Astrocyte of the hippocampus (primary cell): ENCODE measurements around the gene CPED1.

Experiments
- DNase-seq: peaks from one replicate; pipeline ENCODE4 v3.0.0; 2011; ENCODE audit warnings: low read depth, low spot score

The CPED1 gene

GRCh38 chr7:120988591-120989256 lies at the start of gene CPED1:
Gene CPED1 (plus strand): TSS chr7:120988711. CDS start chr7:120989622, 911 bp downstream.
- peak; percentile 66 for DNase-seq

- DNase-seq: no peak
Observed at GRCh38 chr7:120939345-120939744, 49.2 kb upstream of the CPED1 start.

- peak; percentile 3 for DNase-seq
Observed at GRCh38 chr7:120941064-120941463, 47.4 kb upstream of the CPED1 start.

- no peak for DNase-seq
Observed at GRCh38 chr7:120941856-120942255, 46.7 kb upstream of the CPED1 start.

- no peak for DNase-seq
Observed at GRCh38 chr7:120942861-120943260, 45.6 kb upstream of the CPED1 start.

GRCh38 chr7:120944826-120945562 lies 43.5 kb upstream of the CPED1 start:
- DNase-seq: no peak

- no peak for DNase-seq
Observed at GRCh38 chr7:120947980-120948379, 40.5 kb upstream of the CPED1 start.

GRCh38 chr7:120949393-120949911 lies 39.1 kb upstream of the CPED1 start:
- no peak for DNase-seq

GRCh38 chr7:120949998-120950538 lies 38.4 kb upstream of the CPED1 start:
- no peak for DNase-seq

- DNase-seq: peak; percentile 99
Observed at GRCh38 chr7:120950539-120951308, 37.8 kb upstream of the CPED1 start, which contains the start of gene ING3. Gene ING3 (plus strand): TSS chr7:120950777. CDS start chr7:120950897, 120 bp downstream.

- DNase-seq: no peak
Observed at GRCh38 chr7:120951309-120951699, 37.2 kb upstream of the CPED1 start.

- DNase-seq: no peak
Observed at GRCh38 chr7:120951826-120952225, 36.7 kb upstream of the CPED1 start.

GRCh38 chr7:120955577-120956149 lies 32.8 kb upstream of the CPED1 start:
- no peak for DNase-seq

- no peak for DNase-seq
Observed at GRCh38 chr7:120959929-120960484, 28.5 kb upstream of the CPED1 start.

GRCh38 chr7:120960714-120961113 lies 27.8 kb upstream of the CPED1 start:
- no peak for DNase-seq

- no peak for DNase-seq
Observed at GRCh38 chr7:120961638-120962173, 26.8 kb upstream of the CPED1 start.

- no peak for DNase-seq
Observed at GRCh38 chr7:120964088-120964487, 24.4 kb upstream of the CPED1 start.

GRCh38 chr7:120966961-120967360 lies 21.6 kb upstream of the CPED1 start:
- no peak for DNase-seq

- DNase-seq: no peak
Observed at GRCh38 chr7:120973849-120974248, 14.7 kb upstream of the CPED1 start.

GRCh38 chr7:120979765-120980499 lies 8.6 kb upstream of the CPED1 start:
- DNase-seq: peak; percentile 23
